OCI-LY1 (cell line): Measurements from ENCODE around the gene UNC93B1.

Experiments used
- H2AFZ ChIP-seq: fragments of 200-600 bp; sonication (generic), shearing (Covaris generic); 2 replicates; pipeline ENCODE4 v1.6.0; 2014; ENCODE audit warnings: antibody characterized with exemption, mild to moderate bottlenecking, low read length
- H3F3A ChIP-seq: fragments of 200-600 bp; sonication (generic), shearing (Covaris generic); 2 replicates; pipeline ENCODE4 v1.6.0; 2014; ENCODE audit warnings: mild to moderate bottlenecking, antibody characterized with exemption, low read length, moderate library complexity; ENCODE audit not compliant: insufficient read depth
- H3K27ac ChIP-seq: fragments of 200-600 bp; sonication (generic); 2 replicates; pipeline ENCODE4 v1.5.1; 2014; ENCODE audit warnings: low read length, mixed run types, mild to moderate bottlenecking, low read depth; ENCODE audit not compliant: poor library complexity, severe bottlenecking
- H3K27me3 ChIP-seq: fragments of 200-600 bp; sonication (generic); 2 replicates; pipeline ENCODE4 v1.6.0; 2014; ENCODE audit warnings: antibody characterized with exemption, mild to moderate bottlenecking, low read length, moderate library complexity; ENCODE audit not compliant: insufficient read depth
- H3K36me3 ChIP-seq: fragments of 200-600 bp; sonication (generic); 2 replicates; pipeline ENCODE4 v1.6.1; 2014; ENCODE audit warnings: mild to moderate bottlenecking, antibody characterized with exemption, low read length, moderate library complexity, mixed read lengths; ENCODE audit not compliant: insufficient read depth
- H3K4me1 ChIP-seq: fragments of 200-600 bp; sonication (generic); 2 replicates; pipeline ENCODE4 v1.5.1; 2014; ENCODE audit warnings: mild to moderate bottlenecking, low read length, moderate library complexity; ENCODE audit not compliant: insufficient read depth, severe bottlenecking
- H3K4me2 ChIP-seq: fragments of 200-600 bp; sonication (generic), shearing (Covaris generic); 2 replicates; pipeline ENCODE4 v1.6.1; 2014; ENCODE audit warnings: low read length
- H3K4me3 ChIP-seq: fragments of 200-600 bp; sonication (generic); 2 replicates; pipeline ENCODE4 v1.5.1; 2014; ENCODE audit warnings: low read length, low read depth, mild to moderate bottlenecking, mixed read lengths; ENCODE audit not compliant: poor library complexity, severe bottlenecking
- H3K79me2 ChIP-seq: fragments of 200-600 bp; shearing (Covaris generic); 2 replicates; pipeline ENCODE4 v1.6.1; 2016; ENCODE audit warnings: mixed run types, low read length, mixed read lengths; ENCODE audit not compliant: insufficient read depth
- H3K9ac ChIP-seq: fragments of 200-600 bp; sonication (generic), shearing (Covaris generic); 2 replicates; pipeline ENCODE4 v1.6.1; 2014; ENCODE audit warnings: mild to moderate bottlenecking, low read length, mixed read lengths
- H3K9me2 ChIP-seq: fragments of 200-600 bp; sonication (generic), shearing (Covaris generic); 2 replicates; pipeline ENCODE4 v1.6.1; 2014; ENCODE audit warnings: low read depth, mild to moderate bottlenecking, low read length, mixed read lengths
- H3K9me3 ChIP-seq: fragments of 200-600 bp; shearing (Covaris generic); 2 replicates; pipeline ENCODE4 v1.6.1; 2014; ENCODE audit warnings: low read length, mixed read lengths
- H4K20me1 ChIP-seq: fragments of 200-600 bp; sonication (generic), shearing (Covaris generic); 2 replicates; pipeline ENCODE4 v1.6.0; 2016; ENCODE audit warnings: mild to moderate bottlenecking, low read length; ENCODE audit not compliant: insufficient read depth
- CTCF ChIP-seq: fragments of 200-600 bp; sonication (generic), shearing (Covaris generic); IDR thresholded peaks from 2 replicates; pipeline ENCODE4 v1.5.1; 2017; ENCODE audit warnings: mild to moderate bottlenecking, antibody characterized with exemption, low read length, moderate library complexity, mixed read lengths
- EZH2 ChIP-seq: fragments of 200-600 bp; sonication (generic), shearing (Covaris generic); IDR thresholded peaks from 2 replicates; pipeline ENCODE4 v1.8.0; 2017; ENCODE audit warnings: borderline replicate concordance, mixed run types, mild to moderate bottlenecking, antibody characterized with exemption, low read length, moderate library complexity, mixed read lengths

Gene UNC93B1

GRCh38 chr11:68010090-68011041, 6.5 kb upstream of the UNC93B1 start, which contains the start of gene ALDH3B1:
ALDH3B1 (plus strand) TSS chr11:68010327; CDS start chr11:68015298, 4,971 bp downstream.
- no peak within 1 kb of the TSS for H3K4me2 ChIP-seq
- H3K9ac ChIP-seq = no peak within 1 kb of the TSS
- H3K36me3 ChIP-seq = no peaks in the 10 kb centered on the region
- TF ChIP-seq EZH2 (no peak), CTCF (no peak)
- no peaks in the 10 kb centered on the region for H3K27me3 ChIP-seq
- H3K9me2 ChIP-seq = no peaks in the 10 kb centered on the region
- no peaks in the 10 kb centered on the region for H3K9me3 ChIP-seq
- no peak within 1 kb of the TSS for H3K4me3 ChIP-seq
- H2AFZ ChIP-seq = no peak within 1 kb of the TSS
- no peaks in the 10 kb centered on the region for H3F3A ChIP-seq
- H4K20me1 ChIP-seq = no peaks in the 10 kb centered on the region
- no peak within 1 kb of the TSS for H3K27ac ChIP-seq
- H3K79me2 ChIP-seq = no peaks in the 10 kb centered on the region
- H3K4me1 ChIP-seq = peaks cover 24% of the 10 kb centered on the region

- peak; percentile 47 for TF ChIP-seq CTCF
- no peak for TF ChIP-seq EZH2
- Histone ChIP-seq H3K4me2 (no peak overlapping the region), H2AFZ (no peak overlapping the region), H3K79me2 (no peaks in the 10 kb centered on the region), H3K4me1 (peaks cover 24% of the 10 kb centered on the region), H3K4me3 (no peak overlapping the region), H3K9me3 (no peaks in the 10 kb centered on the region), H3K9me2 (no peaks in the 10 kb centered on the region), H3K27ac (no peak overlapping the region), H3K9ac (no peak overlapping the region), H3F3A (no peaks in the 10 kb centered on the region), H3K36me3 (no peaks in the 10 kb centered on the region), H4K20me1 (no peaks in the 10 kb centered on the region), H3K27me3 (no peaks in the 10 kb centered on the region)
Measured at GRCh38 chr11:68009391-68010089, 5.6 kb upstream of the UNC93B1 start.

DNA sequence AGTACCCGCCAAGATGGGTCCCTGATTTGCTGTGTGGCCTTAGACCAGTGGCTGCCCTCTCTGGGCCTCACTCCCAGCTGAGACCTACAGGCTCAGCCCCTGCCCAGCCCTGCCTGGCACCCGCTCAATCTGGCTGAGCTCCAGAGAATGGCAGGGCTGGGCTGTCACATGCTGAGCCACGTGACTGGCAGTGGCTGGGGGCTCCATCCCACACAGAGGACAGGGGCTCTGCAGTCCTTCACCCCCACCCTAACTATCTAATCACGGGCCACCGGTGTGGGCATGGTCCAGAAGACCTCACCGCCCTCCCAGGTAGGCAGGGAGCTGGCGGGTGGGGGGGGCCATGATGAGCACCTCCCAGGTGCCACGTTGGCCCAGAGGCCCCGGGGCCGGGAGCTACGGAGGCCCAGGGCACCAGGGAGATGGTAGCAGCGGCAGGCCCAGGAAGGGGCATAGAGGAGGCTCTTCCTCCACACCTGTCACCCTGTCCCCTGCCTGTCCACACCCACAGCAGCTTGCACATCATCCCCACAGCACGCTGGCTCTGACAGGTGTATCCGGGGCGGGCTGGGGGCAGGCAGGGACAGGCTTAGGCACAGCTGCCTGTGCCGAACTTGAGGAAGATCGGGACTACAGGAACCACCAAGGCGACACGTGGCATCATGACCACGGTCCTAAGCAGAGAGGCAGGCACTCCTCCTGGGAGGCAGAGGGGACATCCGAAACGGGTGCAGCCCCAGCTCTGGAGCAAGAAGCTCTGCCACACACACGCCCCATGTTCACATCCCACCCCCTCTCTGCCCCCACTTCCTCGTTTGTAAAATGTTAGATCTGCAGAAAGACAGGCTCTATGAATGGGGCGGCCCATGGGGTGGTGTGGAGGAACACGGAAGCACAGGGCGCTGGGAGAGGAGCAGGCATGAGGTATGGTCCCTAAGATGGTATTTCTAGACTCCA, 4.8 kb upstream of the UNC93B1 start:
- Histone ChIP-seq H3K4me1 (peaks cover 29% of the 10 kb centered on the region), H3K9ac (no peak overlapping the region; the same call in 1 of the 2 replicates), H3K27ac (no peak overlapping the region), H3K36me3 (no peaks in the 10 kb centered on the region), H3K79me2 (no peaks in the 10 kb centered on the region), H3K27me3 (no peaks in the 10 kb centered on the region), H3K9me3 (no peaks in the 10 kb centered on the region), H3K4me3 (peak overlapping the region; percentile 4), H4K20me1 (no peaks in the 10 kb centered on the region), H2AFZ (no peak overlapping the region), H3K9me2 (no peaks in the 10 kb centered on the region), H3F3A (no peaks in the 10 kb centered on the region), H3K4me2 (peak overlapping the region; percentile 7; the same call in 1 of the 2 replicates)
- TF ChIP-seq EZH2 (no peak), CTCF (no peak)
